ENCODE measurements around the gene GZMB.
"Not testable (repeated sequence)": the region's sequence is repeated elsewhere in the genome, so short reads cannot be mapped to it uniquely, and the experiment has no call there.

The GZMB gene

DNA sequence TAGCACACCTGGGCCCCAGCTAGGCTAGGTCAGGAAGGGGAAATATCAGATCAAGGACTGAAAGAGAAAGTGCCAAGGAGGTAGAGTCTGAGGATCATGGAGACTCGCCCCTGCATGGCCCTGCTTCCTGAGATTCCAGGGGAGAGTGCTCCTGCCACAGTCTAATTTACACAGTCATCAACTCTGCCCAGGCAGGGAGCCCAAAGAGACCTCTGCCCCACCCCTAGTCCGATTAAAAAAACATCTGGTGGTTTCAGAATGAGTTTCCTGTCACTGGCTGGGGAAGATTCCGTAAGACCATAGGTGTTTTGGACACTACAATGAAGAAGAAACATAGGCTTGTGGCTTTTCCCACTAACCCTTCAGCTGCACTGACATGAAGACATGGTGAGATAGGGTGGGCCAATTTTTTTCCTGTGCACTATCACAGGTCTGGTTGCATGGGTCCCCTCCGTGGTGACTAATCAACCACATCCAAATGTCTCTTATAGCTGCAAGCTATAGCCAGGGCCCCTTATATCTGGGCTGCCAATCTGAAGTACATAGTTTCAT, 31.5 kb upstream of the GZMB start:
- Mint-ChIP-seq H3K36me3 (ENCODE audit: low read depth) (no peaks in the 10 kb centered on the region), H3K27me3 (ENCODE audit: low read depth) (peaks cover 4% of the 10 kb centered on the region), H3K27ac (no peak overlapping the region), H3K4me3 (no peak overlapping the region), H3K4me1 (no peaks in the 10 kb centered on the region), H3K9me3 (no peaks in the 10 kb centered on the region)
- TF ChIP-seq, protein P1, sequence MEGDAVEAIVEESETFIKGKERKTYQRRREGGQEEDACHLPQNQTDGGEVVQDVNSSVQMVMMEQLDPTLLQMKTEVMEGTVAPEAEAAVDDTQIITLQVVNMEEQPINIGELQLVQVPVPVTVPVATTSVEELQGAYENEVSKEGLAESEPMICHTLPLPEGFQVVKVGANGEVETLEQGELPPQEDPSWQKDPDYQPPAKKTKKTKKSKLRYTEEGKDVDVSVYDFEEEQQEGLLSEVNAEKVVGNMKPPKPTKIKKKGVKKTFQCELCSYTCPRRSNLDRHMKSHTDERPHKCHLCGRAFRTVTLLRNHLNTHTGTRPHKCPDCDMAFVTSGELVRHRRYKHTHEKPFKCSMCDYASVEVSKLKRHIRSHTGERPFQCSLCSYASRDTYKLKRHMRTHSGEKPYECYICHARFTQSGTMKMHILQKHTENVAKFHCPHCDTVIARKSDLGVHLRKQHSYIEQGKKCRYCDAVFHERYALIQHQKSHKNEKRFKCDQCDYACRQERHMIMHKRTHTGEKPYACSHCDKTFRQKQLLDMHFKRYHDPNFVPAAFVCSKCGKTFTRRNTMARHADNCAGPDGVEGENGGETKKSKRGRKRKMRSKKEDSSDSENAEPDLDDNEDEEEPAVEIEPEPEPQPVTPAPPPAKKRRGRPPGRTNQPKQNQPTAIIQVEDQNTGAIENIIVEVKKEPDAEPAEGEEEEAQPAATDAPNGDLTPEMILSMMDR (IDR thresholded peaks at IDR 0.05; ENCODE audit: unreplicated experiment in 3 of 3), result no peak

DNA sequence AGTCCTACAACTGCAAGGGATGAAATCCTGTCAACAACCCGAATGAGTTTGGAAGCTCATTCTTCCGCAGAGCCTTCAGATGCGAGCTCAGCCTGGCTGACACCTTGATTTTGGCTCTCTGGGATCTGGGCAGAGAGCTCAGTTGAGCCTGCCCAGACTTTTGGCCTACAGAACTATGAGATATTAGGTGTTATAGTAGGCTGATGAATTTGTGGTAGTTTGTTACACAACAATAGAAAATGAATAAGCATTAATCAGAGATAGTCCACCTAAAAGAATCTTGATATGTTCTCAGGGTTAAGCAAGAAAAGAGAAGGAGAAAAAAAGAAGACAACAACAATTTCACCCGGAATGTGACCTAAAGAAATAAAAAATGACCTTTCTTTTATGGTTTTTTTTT, 30.4 kb upstream of the GZMB start:
- Mint-ChIP-seq H3K9me3 (no peaks in the 10 kb centered on the region), H3K27me3 (ENCODE audit: low read depth) (peaks cover 4% of the 10 kb centered on the region), H3K36me3 (ENCODE audit: low read depth) (no peaks in the 10 kb centered on the region), H3K27ac (no peak overlapping the region), H3K4me1 (no peaks in the 10 kb centered on the region), H3K4me3 (no peak overlapping the region)
- TF ChIP-seq, protein P1 (IDR thresholded peaks at IDR 0.05; ENCODE audit: unreplicated experiment in 3 of 3), result no peak

DNA sequence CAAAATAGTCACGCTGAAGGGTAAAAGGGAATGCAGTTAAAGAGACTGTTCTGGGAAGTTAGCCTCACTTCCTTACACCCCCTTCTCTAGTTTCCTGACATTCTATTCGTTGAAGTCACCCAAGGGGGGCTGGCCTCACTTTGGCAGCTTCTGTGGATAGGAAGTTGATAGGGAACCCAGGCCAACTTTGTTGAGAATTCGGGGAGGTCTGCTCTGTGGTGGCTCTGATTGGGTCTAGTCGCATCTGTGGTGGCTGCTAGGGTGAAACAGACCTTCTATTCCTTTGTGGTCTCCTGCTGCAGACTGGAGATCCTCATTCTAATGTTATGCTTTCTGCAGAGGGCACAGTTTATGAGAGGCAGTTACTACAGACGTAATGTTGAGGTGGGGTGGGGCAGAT, 28.8 kb upstream of the GZMB start:
- H3K4me1 Mint-ChIP-seq, result no peaks in the 10 kb centered on the region

DNA sequence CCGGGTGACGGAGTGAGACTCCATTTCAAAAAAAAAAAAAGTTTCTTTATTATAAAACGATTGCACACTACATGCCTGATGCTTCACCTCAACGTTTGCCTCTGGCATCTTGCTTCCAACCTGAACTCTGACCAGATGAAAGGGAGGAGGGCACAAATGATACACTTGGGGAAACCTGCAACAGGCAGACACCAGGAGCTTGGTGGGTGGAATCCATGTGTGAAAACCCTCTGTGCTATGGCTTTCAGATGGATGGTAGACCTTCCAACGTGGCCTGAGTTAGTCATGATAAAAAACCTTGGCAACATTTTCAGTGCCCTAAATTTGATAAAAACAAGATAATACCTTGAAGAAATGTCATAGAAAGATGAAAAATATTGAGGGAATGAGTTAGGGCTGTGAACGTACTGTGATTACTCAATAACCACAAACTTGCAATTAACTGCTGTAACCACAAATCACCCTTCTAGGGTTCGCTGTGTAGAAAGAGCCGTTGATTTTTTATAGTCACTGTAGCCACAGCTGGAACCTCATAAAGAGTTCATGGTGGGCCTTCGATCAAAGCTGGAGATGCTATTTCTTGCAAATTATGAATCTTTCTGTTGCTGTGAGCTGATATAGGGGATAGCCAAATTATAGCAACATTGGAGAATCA, 26.1 kb upstream of the GZMB start:
- no peak overlapping the region for H3K27ac Mint-ChIP-seq
- H3K9me3 Mint-ChIP-seq, result no peaks in the 10 kb centered on the region
- TF ChIP-seq, protein P1 (IDR thresholded peaks at IDR 0.05; ENCODE audit: unreplicated experiment in 3 of 3), result no peak
- H3K4me1 Mint-ChIP-seq, result no peaks in the 10 kb centered on the region
- H3K27me3 Mint-ChIP-seq (ENCODE audit: low read depth), result peaks cover 4% of the 10 kb centered on the region
- H3K4me3 Mint-ChIP-seq, result no peak overlapping the region
- H3K36me3 Mint-ChIP-seq (ENCODE audit: low read depth), result no peaks in the 10 kb centered on the region

More for the DNA sequence above, 28.8 kb upstream of the GZMB start:
- H3K4me3 Mint-ChIP-seq, result no peak overlapping the region
- H3K9me3 Mint-ChIP-seq, result no peaks in the 10 kb centered on the region
- peaks cover 4% of the 10 kb centered on the region for H3K27me3 Mint-ChIP-seq (ENCODE audit: low read depth)
- no peak overlapping the region for H3K27ac Mint-ChIP-seq
- TF ChIP-seq, protein P1 (IDR thresholded peaks at IDR 0.05; ENCODE audit: unreplicated experiment in 3 of 3), result no peak
- no peaks in the 10 kb centered on the region for H3K36me3 Mint-ChIP-seq (ENCODE audit: low read depth)

- H3K27me3 Mint-ChIP-seq (ENCODE audit: low read depth); H3K4me1 Mint-ChIP-seq; H3K27ac Mint-ChIP-seq; H3K36me3 Mint-ChIP-seq (ENCODE audit: low read depth); H3K4me3 Mint-ChIP-seq: not testable (repeated sequence)
- H3K9me3 Mint-ChIP-seq, result peaks cover 15% of the 10 kb centered on the region
These were observed 14.4 kb upstream of the GZMB start for GRCh38 chr14:24648361-24648760.

DNA sequence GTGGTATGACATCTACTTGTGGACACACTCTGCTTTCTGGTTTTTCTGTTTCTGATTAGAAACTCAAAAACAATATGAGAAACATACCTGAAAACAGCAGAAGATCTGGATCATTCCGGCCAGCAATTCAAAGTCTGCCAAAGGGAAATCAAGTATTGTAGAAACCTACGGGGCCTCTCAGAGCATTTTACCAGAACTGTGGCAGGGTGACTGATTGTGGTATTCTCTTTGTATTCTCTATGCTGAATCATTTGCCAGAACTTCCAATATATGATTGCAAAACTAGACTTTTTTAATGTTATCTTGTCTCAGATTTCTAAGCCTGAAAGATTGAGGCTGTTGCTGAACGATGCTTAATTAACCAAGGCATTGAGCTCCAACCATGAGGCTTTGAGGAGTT, 5.9 kb upstream of the GZMB start:
- no peak overlapping the region for H3K4me3 Mint-ChIP-seq
- H3K36me3 Mint-ChIP-seq (ENCODE audit: low read depth), result no peaks in the 10 kb centered on the region
- no peaks in the 10 kb centered on the region for H3K9me3 Mint-ChIP-seq
- no peaks in the 10 kb centered on the region for H3K27me3 Mint-ChIP-seq (ENCODE audit: low read depth)
- TF ChIP-seq, protein P1 (IDR thresholded peaks at IDR 0.05; ENCODE audit: unreplicated experiment in 3 of 3), result no peak
- H3K27ac Mint-ChIP-seq, result no peak overlapping the region
- H3K4me1 Mint-ChIP-seq, result no peaks in the 10 kb centered on the region

Measured in nephron (organoid).